Left lobe of liver (tissue), 2 donors: ENCODE data around the gene EEIG1. TPM values are rescaled to one million over a fixed set of nuclear protein-coding genes. Genes with fewer than 3 reads are reported as not detected.
A peak's percentile ranks its signal among the peaks of the same experiment; 100 is the strongest.

Experiments
- ATAC-seq: fragments of 200-7000 bp; cut with Tn5 transposase; one replicate; pipeline ENCODE4 v1.9.1; 2020; ENCODE audit warnings: mild to moderate bottlenecking, moderate library complexity
- DNase-seq: peaks from one replicate; pipeline ENCODE4 v3.0.0-alpha.2; 2020; ENCODE audit warnings: low spot score
- total RNA-seq: library from RNA; stranded (reverse); gene quantifications from one replicate; pipeline ENCODE4 v1.2.1, GENCODE V29; 2021
- donor health status: DM: no; HTN: no; CAD: no; lungs with moderate emphysema.
- donor health status: DM: no; HTN: yes; CAD: no.

The EEIG1 gene
- total RNA-seq, 1 donor from 2014 or later = 42.5 TPM

DNA sequence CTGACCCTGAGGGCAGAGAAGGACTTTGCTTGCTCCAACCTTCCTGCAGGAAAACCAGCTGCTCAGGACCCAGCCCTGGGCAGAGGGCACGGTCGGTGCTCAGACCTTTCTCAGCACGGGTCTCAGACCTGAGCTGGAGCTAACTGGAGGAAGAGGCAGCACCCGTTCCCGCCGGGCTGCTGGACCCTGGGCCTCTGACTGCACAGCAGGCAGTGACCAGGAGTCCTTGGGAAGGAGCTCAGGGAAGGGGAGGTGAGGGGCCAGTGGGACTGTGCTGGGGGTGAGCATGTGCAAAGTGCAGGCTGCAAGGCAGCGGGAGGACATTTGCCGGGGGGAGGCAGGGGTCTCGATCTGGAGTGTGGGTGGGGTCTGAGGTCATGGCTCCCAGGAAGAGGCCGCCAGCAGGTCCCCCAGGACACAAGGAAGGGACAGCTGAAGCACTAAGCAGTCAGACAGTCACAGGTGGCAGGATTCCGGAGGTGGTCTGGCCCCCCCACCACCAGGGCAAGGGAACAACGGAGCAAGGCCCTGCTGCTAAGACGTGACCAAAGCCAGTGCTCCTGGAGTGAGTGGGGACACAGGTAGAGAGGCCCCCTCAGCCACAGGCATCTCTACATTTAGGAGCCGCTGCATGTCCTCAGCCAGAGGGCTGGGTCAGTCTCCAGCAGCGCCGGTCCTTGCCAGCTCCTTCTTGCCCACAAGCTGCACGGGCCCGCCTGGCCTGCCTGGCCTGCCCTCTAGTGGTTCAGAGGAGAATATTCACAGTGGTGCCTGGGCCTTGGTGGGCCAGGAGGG lies 38.4 kb downstream of the EEIG1 start:
- DNase-seq (no peak), ATAC-seq (peak; percentile 45)

DNA sequence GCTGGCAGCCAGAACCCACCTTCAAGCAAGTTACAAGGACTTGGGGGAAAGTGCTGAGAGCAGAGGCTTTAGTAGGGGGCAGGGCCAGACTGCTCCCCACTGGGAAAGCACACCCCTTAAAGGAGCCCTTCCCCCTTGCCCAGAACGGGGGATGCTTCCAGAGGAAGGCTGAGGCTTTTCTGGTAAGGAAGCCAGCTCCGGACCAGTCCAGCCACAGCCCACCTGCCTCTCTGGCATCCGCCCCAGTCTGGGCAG lies 38.9 kb downstream of the EEIG1 start:
- ATAC-seq (no peak), DNase-seq (no peak)

DNA sequence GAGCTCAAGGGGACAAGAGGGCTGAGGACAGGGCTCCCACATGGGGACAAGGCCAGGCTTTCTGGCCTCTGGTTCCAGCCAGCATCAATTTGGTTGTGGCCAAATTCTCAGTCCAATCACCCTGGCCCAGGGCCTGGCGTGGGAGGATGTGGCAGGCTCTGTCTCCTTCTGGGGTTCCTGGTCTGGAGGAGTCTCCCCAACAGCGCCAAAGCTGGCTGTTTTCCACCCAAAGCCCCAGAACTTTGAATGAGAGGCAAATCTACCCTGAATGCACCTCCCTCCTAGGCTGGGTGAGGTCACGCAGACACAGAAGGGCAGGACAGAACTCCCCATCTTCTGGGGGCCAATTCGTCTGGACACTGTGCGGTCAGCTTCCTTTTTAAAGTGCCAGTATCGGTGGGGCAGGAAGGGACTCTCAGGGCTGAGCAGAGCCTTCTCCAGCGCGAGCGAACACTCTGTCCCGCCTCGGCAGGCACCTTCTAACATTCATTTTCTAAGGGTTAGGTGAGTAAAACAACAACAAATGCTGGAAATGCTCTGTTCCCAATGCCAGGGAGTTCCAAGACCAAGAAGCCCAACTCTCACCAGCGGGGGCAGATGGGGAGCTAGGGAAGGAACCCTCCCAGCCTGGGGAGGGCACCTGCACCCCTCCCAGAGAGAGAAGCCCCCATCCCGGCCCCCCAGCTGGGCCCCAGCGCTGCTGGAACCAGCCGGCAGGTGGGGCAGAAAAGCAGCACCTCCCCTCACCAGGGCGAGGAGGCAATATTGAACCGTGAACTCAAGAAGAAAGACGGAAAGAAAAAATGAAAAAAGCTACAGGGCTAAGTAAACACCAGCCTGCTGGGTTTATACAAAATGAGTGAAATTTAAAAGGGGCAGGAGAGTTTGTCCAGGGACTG lies 39.5 kb downstream of the EEIG1 start:
- no peak for ATAC-seq
- no peak for DNase-seq

GRCh38 chr9:127940593-127940992 lies 40.2 kb downstream of the EEIG1 start:
- no peak for ATAC-seq
- no peak for DNase-seq

DNA sequence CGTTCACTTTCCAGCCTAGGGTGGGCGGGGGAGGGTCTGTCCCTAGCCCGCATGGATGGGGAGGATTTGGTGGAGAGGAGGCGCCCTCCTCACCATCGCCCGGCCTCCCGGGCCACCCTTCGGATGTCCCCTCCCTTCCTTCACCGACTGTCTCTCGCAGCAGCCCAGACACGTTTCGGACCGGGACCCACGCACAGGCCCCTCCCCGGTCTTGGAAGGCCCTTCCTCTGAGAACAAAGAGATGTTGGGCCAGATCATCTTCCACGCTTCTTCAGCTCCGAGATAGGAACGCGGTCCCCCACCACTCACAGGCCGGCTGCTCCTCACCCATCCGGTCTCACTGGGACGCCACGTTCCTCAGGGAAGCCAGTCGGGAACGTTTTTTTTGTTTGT lies 42.5 kb downstream of the EEIG1 start:
- ATAC-seq (peak; percentile 27), DNase-seq (no peak)

- DNase-seq (peak; percentile 85), ATAC-seq (peak; percentile 89)
These were observed 43.1 kb downstream of the EEIG1 start, which contains the start of gene DPM2 for GRCh38 chr9:127937388-127938297. Gene DPM2 (minus strand): TSS chr9:127937854. CDS start chr9:127937820, 34 bp downstream.

DNA sequence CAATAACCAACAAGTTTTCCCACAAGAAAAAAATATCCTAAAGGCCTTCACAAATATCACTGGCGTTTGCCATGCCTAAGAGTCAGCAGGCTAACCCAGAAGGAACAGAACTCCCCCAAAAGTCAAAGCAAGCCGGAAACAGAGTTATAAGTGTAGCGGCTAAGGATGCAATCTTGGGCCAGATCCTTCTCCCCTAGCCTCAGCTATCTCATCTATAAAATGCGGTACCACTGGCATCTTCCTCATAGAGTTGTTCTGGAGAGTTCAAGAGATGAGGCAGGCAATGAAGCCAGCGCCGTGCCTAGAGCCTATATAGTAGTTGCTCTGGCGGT lies 43.8 kb downstream of the EEIG1 start:
- DNase-seq (no peak), ATAC-seq (no peak)

DNA sequence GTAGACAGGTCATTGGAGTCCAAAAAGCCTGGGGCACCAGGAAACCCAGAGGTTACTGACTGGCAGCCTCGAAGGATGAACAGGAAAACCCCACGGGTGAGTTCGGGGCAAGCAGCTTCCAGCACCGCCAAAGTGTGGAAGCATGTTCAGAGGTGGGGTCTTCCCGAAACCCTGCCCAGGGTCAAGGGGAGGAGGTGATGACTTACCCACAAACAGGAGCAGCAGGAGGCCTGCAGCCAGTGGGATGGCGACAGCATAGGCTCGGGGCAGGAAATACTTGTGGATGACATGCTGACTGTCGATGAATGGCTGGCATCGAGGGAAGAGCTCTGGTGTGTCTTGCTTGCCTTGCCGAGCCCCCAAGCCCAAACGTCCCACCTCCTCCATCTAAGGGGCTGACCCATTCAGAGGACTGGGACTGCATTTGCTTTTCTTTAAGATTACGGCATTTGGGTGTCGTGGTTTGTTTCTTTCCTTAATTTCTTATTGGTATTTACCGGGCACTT lies 44.4 kb downstream of the EEIG1 start:
- DNase-seq (no peak), ATAC-seq (no peak)

- no peak for DNase-seq
- ATAC-seq = no peak
These were observed 45.0 kb downstream of the EEIG1 start for GRCh38 chr9:127935765-127936221.

DNA sequence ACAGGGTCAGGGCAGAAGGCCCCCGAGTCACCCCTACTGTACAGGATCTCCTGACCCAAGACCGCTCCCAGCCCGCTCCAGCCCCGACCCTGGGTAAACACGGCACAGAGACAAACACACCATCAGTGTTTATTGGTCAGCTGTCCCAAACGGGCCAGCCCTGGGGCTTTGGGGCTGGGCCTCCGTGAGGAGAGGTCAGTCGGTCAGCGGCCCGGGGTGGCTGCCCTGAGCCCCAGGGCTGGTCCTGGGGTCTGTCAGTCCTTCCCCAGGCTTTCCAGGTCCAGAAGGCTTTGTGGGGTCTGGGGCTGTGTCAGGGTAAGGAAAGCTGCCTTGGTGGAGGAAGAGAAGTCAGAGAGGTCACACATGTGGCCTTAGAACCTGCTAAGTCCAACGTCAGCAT lies 45.8 kb downstream of the EEIG1 start:
- DNase-seq = no peak
- no peak for ATAC-seq

DNA sequence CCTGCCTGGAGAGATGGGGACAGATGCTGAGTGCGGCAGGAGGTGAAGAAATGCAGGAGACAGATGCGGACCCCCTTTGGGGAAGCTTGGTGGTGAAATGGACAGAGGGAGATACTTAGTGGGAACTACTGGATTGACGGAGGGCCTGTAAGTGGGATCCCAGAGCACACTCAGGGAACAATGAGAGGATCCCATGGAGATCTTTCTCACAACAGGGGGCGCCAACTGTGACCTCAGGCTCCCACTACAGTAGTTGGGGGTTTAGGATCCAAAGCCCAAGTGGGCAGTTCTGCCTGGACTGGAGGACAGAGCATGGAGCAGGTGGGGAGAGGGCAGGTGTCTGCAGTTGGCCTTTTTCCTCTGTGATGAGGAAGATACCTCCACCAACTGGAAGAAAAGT lies 46.5 kb downstream of the EEIG1 start:
- no peak for ATAC-seq
- no peak for DNase-seq

DNA sequence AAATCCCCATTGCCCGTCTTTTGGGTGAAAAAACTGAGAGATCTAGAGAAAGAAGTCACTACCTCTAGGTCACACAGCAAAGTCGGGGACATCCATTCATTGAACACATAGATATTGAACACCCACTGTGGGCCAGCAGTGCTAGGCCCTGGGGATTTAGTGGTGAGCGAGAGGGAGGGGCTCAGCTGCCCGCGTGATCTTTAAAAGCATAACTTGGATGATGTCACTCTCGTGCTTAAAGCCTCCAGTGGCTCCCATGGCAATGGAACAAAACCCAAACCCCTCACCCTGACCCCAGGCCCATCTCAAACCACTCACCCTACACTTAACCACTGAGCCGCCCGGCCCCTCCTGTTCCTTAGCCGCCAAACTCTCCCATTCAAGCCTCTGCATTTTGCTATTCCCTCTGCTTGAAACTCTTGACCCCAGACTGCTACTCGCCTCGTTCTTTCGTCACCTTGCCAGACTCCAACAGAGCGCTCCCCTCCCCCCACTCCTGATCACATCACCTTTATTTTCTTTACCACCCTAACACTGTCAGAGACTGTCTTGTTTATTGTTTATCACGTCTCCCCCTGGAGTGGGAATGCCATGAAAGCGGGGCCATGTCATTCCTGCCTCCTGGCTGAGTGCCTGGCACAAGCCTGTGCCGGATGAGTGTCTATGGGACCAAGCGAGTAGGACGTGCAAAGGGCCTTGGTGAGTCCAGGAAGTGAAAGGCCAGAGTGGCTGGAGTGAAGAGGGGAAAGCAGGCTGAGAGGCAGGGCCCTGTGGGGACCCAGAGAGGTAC lies 49.5 kb downstream of the EEIG1 start:
- peak; percentile 19 for ATAC-seq
- DNase-seq = no peak

Other genes starting within 250 kb of the EEIG1 start
- 7.4 TPM for gene TOR2A, start 245.7 kb downstream of the EEIG1 start, total RNA-seq
- 3.4 TPM for gene SH2D3C, start 202.3 kb downstream of the EEIG1 start, total RNA-seq
- gene CDK9, start 195.0 kb downstream of the EEIG1 start, total RNA-seq = 55.5 TPM
- gene FPGS, start 178.1 kb downstream of the EEIG1 start, total RNA-seq = 82.9 TPM
- gene ENG, start 126.3 kb downstream of the EEIG1 start, total RNA-seq = 34.1 TPM
- gene AK1, start 103.3 kb downstream of the EEIG1 start, total RNA-seq = 42.6 TPM
- gene ST6GALNAC6, start 81.4 kb downstream of the EEIG1 start, total RNA-seq = 35.2 TPM
- 5.9 TPM for gene ST6GALNAC4, start 63.9 kb downstream of the EEIG1 start, total RNA-seq
- gene PIP5KL1, start 50.2 kb downstream of the EEIG1 start, total RNA-seq = 0.40 TPM
- 12.4 TPM for gene DPM2, start 43.1 kb downstream of the EEIG1 start, total RNA-seq
- 6.3 TPM for gene NAIF1, start 86.3 kb upstream of the EEIG1 start, total RNA-seq
- gene SLC25A25, start 87.2 kb upstream of the EEIG1 start, total RNA-seq = 76.9 TPM
- gene PTGES2, start 146.7 kb upstream of the EEIG1 start, total RNA-seq = 35.8 TPM
- gene LCN2, start 168.5 kb upstream of the EEIG1 start, total RNA-seq = 2.7 TPM
- gene BBLN, start 179.3 kb upstream of the EEIG1 start, total RNA-seq = 20.8 TPM
- 28.1 TPM for gene CIZ1, start 210.6 kb upstream of the EEIG1 start, total RNA-seq
- gene DNM1, start 222.4 kb upstream of the EEIG1 start, total RNA-seq = 3.7 TPM